ENCODE data around the gene PDE8B.

PDE8B gene

GRCh38 chr5:77170196-77170890, 40.1 kb upstream of the PDE8B start:
- TF ChIP-seq, protein P1, sequence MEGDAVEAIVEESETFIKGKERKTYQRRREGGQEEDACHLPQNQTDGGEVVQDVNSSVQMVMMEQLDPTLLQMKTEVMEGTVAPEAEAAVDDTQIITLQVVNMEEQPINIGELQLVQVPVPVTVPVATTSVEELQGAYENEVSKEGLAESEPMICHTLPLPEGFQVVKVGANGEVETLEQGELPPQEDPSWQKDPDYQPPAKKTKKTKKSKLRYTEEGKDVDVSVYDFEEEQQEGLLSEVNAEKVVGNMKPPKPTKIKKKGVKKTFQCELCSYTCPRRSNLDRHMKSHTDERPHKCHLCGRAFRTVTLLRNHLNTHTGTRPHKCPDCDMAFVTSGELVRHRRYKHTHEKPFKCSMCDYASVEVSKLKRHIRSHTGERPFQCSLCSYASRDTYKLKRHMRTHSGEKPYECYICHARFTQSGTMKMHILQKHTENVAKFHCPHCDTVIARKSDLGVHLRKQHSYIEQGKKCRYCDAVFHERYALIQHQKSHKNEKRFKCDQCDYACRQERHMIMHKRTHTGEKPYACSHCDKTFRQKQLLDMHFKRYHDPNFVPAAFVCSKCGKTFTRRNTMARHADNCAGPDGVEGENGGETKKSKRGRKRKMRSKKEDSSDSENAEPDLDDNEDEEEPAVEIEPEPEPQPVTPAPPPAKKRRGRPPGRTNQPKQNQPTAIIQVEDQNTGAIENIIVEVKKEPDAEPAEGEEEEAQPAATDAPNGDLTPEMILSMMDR (IDR thresholded peaks at IDR 0.05; ENCODE audit: low read length): no peak
- no peak for TF ChIP-seq EZH2 (IDR thresholded peaks at IDR 0.05; ENCODE audit: borderline replicate concordance, low read length)
- Histone ChIP-seq H3K4me2 (ENCODE audit: low read length) (no peak overlapping the region), H3K4me3 (ENCODE audit: low read depth, low read length, poor library complexity, severe bottlenecking) (no peak overlapping the region), H3K9me3 (ENCODE audit: low read length) (no peaks in the 10 kb centered on the region), H2AFZ (ENCODE audit: low read length) (no peak overlapping the region), H4K20me1 (ENCODE audit: insufficient read depth, low read length) (no peaks in the 10 kb centered on the region), H3K79me2 (ENCODE audit: insufficient read depth, low read length) (no peaks in the 10 kb centered on the region), H3K27me3 (ENCODE audit: insufficient read depth, low read length) (peaks cover 4% of the 10 kb centered on the region; the same call in 1 of the 2 replicates), H3K27ac (ENCODE audit: low read depth, low read length, poor library complexity, severe bottlenecking) (no peak overlapping the region), H3K36me3 (ENCODE audit: insufficient read depth, low read length) (no peaks in the 10 kb centered on the region), H3K9ac (ENCODE audit: low read length) (no peak overlapping the region), H3F3A (ENCODE audit: insufficient read depth, low read length) (no peaks in the 10 kb centered on the region), H3K4me1 (ENCODE audit: insufficient read depth, low read length, severe bottlenecking) (no peaks in the 10 kb centered on the region), H3K9me2 (ENCODE audit: low read depth, low read length) (no peaks in the 10 kb centered on the region)

DNA sequence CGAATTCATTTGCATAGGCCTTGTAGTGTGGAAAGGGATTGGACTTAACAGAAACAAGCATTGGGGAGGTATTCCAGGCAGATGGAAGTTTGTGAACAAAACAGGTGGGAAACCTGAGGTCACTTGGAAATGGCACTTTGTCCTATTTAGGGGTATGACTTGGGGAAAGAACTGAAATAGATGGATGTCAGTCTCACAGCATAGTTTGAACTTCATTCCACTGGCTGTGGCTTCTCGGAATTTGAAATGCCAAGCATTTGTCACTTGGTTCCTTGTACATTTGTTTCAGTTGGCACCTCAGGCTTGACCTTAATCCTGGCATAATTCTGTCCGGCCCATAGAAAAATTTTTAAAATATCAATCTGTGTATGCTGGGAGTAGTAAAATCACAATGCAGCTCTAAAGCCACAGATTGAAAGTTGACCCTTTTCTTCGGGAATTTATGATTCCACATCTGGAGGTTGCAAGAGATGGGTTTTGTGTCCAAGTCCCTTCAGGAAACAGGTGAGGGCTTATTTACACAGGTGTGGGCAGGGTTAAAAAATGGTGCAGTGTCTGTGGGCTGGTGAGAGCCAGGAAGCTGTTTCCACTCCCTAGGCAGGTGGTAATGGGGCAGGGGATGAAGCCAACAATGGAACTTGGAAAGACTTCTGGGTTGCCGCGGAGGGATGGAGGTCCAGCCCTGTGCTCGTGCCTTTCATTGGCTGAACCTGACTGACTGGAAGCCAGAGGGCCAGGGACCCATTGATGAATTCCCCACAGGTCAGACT, 39.2 kb upstream of the PDE8B start:
- no peak overlapping the region for H3K27ac ChIP-seq (ENCODE audit: low read depth, low read length, poor library complexity, severe bottlenecking)
- no peaks in the 10 kb centered on the region for H3K36me3 ChIP-seq (ENCODE audit: insufficient read depth, low read length)
- no peaks in the 10 kb centered on the region for H3K79me2 ChIP-seq (ENCODE audit: insufficient read depth, low read length)
- no peaks in the 10 kb centered on the region for H4K20me1 ChIP-seq (ENCODE audit: insufficient read depth, low read length)
- no peak overlapping the region for H3K4me3 ChIP-seq (ENCODE audit: low read depth, low read length, poor library complexity, severe bottlenecking)
- no peaks in the 10 kb centered on the region for H3K9me3 ChIP-seq (ENCODE audit: low read length)
- peaks cover 4% of the 10 kb centered on the region; the same call in 1 of the 2 replicates for H3K27me3 ChIP-seq (ENCODE audit: insufficient read depth, low read length)
- no peak overlapping the region for H3K9ac ChIP-seq (ENCODE audit: low read length)
- no peak overlapping the region for H3K4me2 ChIP-seq (ENCODE audit: low read length)
- no peak overlapping the region for H2AFZ ChIP-seq (ENCODE audit: low read length)
- H3K4me1 ChIP-seq (ENCODE audit: insufficient read depth, low read length, severe bottlenecking): no peaks in the 10 kb centered on the region
- TF ChIP-seq, protein P1 (IDR thresholded peaks at IDR 0.05; ENCODE audit: low read length): no peak
- no peak for TF ChIP-seq EZH2 (IDR thresholded peaks at IDR 0.05; ENCODE audit: borderline replicate concordance, low read length)
- no peaks in the 10 kb centered on the region for H3F3A ChIP-seq (ENCODE audit: insufficient read depth, low read length)
- no peaks in the 10 kb centered on the region for H3K9me2 ChIP-seq (ENCODE audit: low read depth, low read length)

DNA sequence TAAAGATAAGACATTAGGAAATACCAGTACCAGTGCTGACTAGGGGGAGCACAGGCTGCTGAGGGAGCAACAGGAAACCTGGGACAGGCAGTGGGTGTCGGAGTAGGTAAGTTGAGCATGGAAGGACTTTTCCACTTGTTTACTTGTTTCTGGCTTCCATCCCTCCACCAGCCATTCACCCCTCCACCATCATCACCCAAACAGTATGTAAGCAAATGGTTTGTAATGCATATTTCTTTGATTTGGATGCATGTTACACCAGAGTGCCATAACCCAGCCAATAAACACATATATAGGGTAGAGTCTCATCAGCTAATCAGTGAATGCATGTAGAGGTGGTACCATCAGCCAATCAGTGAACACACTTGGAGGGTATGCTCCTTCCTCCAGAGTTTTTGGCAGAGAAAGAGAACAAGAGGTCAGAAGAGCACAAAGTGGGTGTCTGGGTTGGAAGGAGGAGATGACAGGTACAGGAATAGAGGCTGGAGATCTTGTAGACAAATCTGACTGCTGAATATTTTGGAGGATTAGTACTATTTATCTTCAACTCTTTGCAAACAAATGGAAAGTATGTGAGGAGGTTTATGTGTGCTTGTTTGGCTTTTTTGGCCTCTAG, 37.7 kb upstream of the PDE8B start:
- Histone ChIP-seq H3K9me2 (ENCODE audit: low read depth, low read length) (no peaks in the 10 kb centered on the region), H3K79me2 (ENCODE audit: insufficient read depth, low read length) (no peaks in the 10 kb centered on the region), H3K4me3 (ENCODE audit: low read depth, low read length, poor library complexity, severe bottlenecking) (no peak overlapping the region), H3K27me3 (ENCODE audit: insufficient read depth, low read length) (peaks cover 4% of the 10 kb centered on the region; the same call in 1 of the 2 replicates), H3K9me3 (ENCODE audit: low read length) (no peaks in the 10 kb centered on the region), H3K36me3 (ENCODE audit: insufficient read depth, low read length) (no peaks in the 10 kb centered on the region), H2AFZ (ENCODE audit: low read length) (no peak overlapping the region), H3K9ac (ENCODE audit: low read length) (no peak overlapping the region), H3K4me2 (ENCODE audit: low read length) (no peak overlapping the region), H3K4me1 (ENCODE audit: insufficient read depth, low read length, severe bottlenecking) (no peaks in the 10 kb centered on the region), H4K20me1 (ENCODE audit: insufficient read depth, low read length) (no peaks in the 10 kb centered on the region), H3F3A (ENCODE audit: insufficient read depth, low read length) (no peaks in the 10 kb centered on the region), H3K27ac (ENCODE audit: low read depth, low read length, poor library complexity, severe bottlenecking) (no peak overlapping the region)
- TF ChIP-seq EZH2 (IDR thresholded peaks at IDR 0.05; ENCODE audit: borderline replicate concordance, low read length): no peak
- TF ChIP-seq, protein P1 (IDR thresholded peaks at IDR 0.05; ENCODE audit: low read length): no peak
